OCI-LY7 (cell line): ENCODE measurements around the gene CEACAM18. TPM values are rescaled to one million over a fixed set of nuclear protein-coding genes. Genes with fewer than 3 reads are reported as not detected.

Source experiments
- BruUV-seq: library from RNA; stranded (reverse); fragments of 400-500 nt; replicated peaks from 2 replicates; lab custom pipeline; 2021; lab: Mats Ljungman, UMichigan
- CTCF ChIA-PET: fragments of 300-600 bp; sonication (Branson Sonifier 250); formaldehyde crosslinking; loops from one replicate; lab custom pipeline; 2022; ENCODE audit warnings: antibody characterized with exemption; ENCODE audit not compliant: unreplicated experiment; lab: Charles Lee
- POLR2A ChIA-PET: fragments of 300-600 bp; sonication (Branson Sonifier 250); formaldehyde crosslinking; loops from one replicate; lab custom pipeline; 2022; ENCODE audit warnings: antibody characterized with exemption; lab: Charles Lee
- DNase-seq: peaks from one replicate; pipeline ENCODE4 v3.0.0-alpha.2; 2015; ENCODE audit warnings: low spot score
- H2AFZ ChIP-seq: fragments of 200-600 bp; sonication (generic), shearing (Covaris generic); 2 replicates; pipeline ENCODE4 v1.6.1; 2014; ENCODE audit warnings: mild to moderate bottlenecking, antibody characterized with exemption, low read length, moderate library complexity
- H3K27ac ChIP-seq: fragments of 200-600 bp; sonication (generic); 2 replicates; pipeline ENCODE4 v1.5.1; 2014; ENCODE audit warnings: mixed run types, low read depth, mild to moderate bottlenecking, moderate library complexity, low read length, inconsistent platforms; ENCODE audit not compliant: poor library complexity, severe bottlenecking
- H3K36me3 ChIP-seq: fragments of 200-600 bp; sonication (generic); 2 replicates; pipeline ENCODE4 v1.6.1; 2014; ENCODE audit warnings: mild to moderate bottlenecking, antibody characterized with exemption, low read length, moderate library complexity, mixed read lengths; ENCODE audit not compliant: insufficient read depth
- H3K4me1 ChIP-seq: fragments of 200-600 bp; sonication (generic); 2 replicates; pipeline ENCODE4 v1.5.1; 2014; ENCODE audit warnings: mild to moderate bottlenecking, low read length; ENCODE audit not compliant: insufficient read depth, poor library complexity, severe bottlenecking
- H3K4me2 ChIP-seq: fragments of 200-600 bp; sonication (generic); 2 replicates; pipeline ENCODE4 v1.6.1; 2014; ENCODE audit warnings: mild to moderate bottlenecking, low read length
- H3K4me3 ChIP-seq: fragments of 200-600 bp; sonication (generic); 2 replicates; pipeline ENCODE4 v1.5.1; 2014; ENCODE audit warnings: mild to moderate bottlenecking, low read depth, low read length; ENCODE audit not compliant: poor library complexity, severe bottlenecking
- H3K79me2 ChIP-seq: fragments of 200-600 bp; sonication (generic); 2 replicates; pipeline ENCODE4 v1.6.1; 2016; ENCODE audit warnings: low read depth, mild to moderate bottlenecking, low read length, moderate library complexity, mixed read lengths; ENCODE audit not compliant: insufficient read depth
- H3K9me2 ChIP-seq: fragments of 200-600 bp; sonication (generic); 2 replicates; pipeline ENCODE4 v1.6.1; 2016; ENCODE audit warnings: mild to moderate bottlenecking, low read length, mixed read lengths; ENCODE audit not compliant: insufficient read depth
- H3K9me3 ChIP-seq: fragments of 200-600 bp; sonication (generic); 2 replicates; pipeline ENCODE4 v1.6.1; 2014; ENCODE audit warnings: mild to moderate bottlenecking, mixed run types, low read length, mixed read lengths
- H4K20me1 ChIP-seq: fragments of 200-600 bp; sonication (generic); 2 replicates; pipeline ENCODE4 v1.6.1; 2014; ENCODE audit warnings: mild to moderate bottlenecking, antibody characterized with exemption, low read length, moderate library complexity, mixed read lengths; ENCODE audit not compliant: insufficient read depth
- CTCF ChIP-seq: fragments of 200-600 bp; sonication (generic); conservative IDR thresholded peaks from 2 replicates; pipeline ENCODE4 v1.5.1; 2014; ENCODE audit warnings: mild to moderate bottlenecking, antibody characterized with exemption, low read length, moderate library complexity, mixed read lengths
- EZH2phosphoT487 ChIP-seq: fragments of 200-600 bp; sonication (generic); IDR thresholded peaks from 2 replicates; pipeline ENCODE4 v1.6.1; 2018; ENCODE audit warnings: low read depth, borderline replicate concordance, mild to moderate bottlenecking, mixed run types, antibody characterized with exemption, low read length, moderate library complexity, mixed read lengths
- intact Hi-C: fragments of 100-400 bp; cut with micrococcal nuclease; formaldehyde crosslinking; loops from one replicate; pipeline ENCODE4 v1.10.0; 2022; ENCODE audit not compliant: unreplicated experiment
- total RNA-seq, 2 experiments: library from RNA; depleted of rRNA in 1 of 2; stranded (reverse); fragments of >200 nt in 1 of 2; shearing (Covaris generic) in 1 of 2; gene quantifications; 2 replicates each; pipeline ENCODE4 v1.2.3, GENCODE V29; 2014 to 2022

The CEACAM18 gene
- total RNA-seq, 2 experiments from 2014 or later: not detected

- Histone ChIP-seq H3K27ac (no peak overlapping the region), H2AFZ (no peak overlapping the region), H3K36me3 (no peaks in the 10 kb centered on the region), H3K4me1 (no peaks in the 10 kb centered on the region), H3K79me2 (no peaks in the 10 kb centered on the region), H3K4me3 (no peak overlapping the region), H3K4me2 (no peak overlapping the region), H4K20me1 (no peaks in the 10 kb centered on the region), H3K9me2 (no peaks in the 10 kb centered on the region), H3K9me3 (no peaks in the 10 kb centered on the region)
- no TSS peak for BruUV-seq
- TF ChIP-seq EZH2phosphoT487 (no peak), CTCF (no peak)
- intact Hi-C loops: no loop called here
- DNase-seq: no peak
- POLR2A ChIA-PET: no interaction called here
- CTCF ChIA-PET: no interaction called here
Observed at GRCh38 chr19:51521357-51521756, 43.0 kb downstream of the CEACAM18 start.

- no peak overlapping the region for H3K27ac ChIP-seq
- no peak for DNase-seq
- TF ChIP-seq EZH2phosphoT487 (no peak), CTCF (no peak)
- POLR2A ChIA-PET: no interaction called here
- no peak overlapping the region for H3K4me2 ChIP-seq
- no peaks in the 10 kb centered on the region for H3K9me3 ChIP-seq
- CTCF ChIA-PET: no interaction called here
- H3K79me2 ChIP-seq: no peaks in the 10 kb centered on the region
- no peaks in the 10 kb centered on the region for H3K9me2 ChIP-seq
- BruUV-seq: no TSS peak
- H3K4me3 ChIP-seq: no peak overlapping the region
- no peak overlapping the region for H2AFZ ChIP-seq
- intact Hi-C loops: no loop called here
- H4K20me1 ChIP-seq: no peaks in the 10 kb centered on the region
- no peaks in the 10 kb centered on the region for H3K36me3 ChIP-seq
- no peaks in the 10 kb centered on the region for H3K4me1 ChIP-seq
Observed at GRCh38 chr19:51521781-51522180, 43.4 kb downstream of the CEACAM18 start.

- TF ChIP-seq CTCF: no peak
- TF ChIP-seq EZH2phosphoT487: no peak
- H4K20me1 ChIP-seq: no peaks in the 10 kb centered on the region
- intact Hi-C loops: no loop called here
- H3K4me2 ChIP-seq: no peak overlapping the region
- no peaks in the 10 kb centered on the region for H3K4me1 ChIP-seq
- no peaks in the 10 kb centered on the region for H3K9me2 ChIP-seq
- no peaks in the 10 kb centered on the region for H3K9me3 ChIP-seq
- ChIA-PET CTCF (no interaction called here), POLR2A (no interaction called here)
- H3K36me3 ChIP-seq: no peaks in the 10 kb centered on the region
- no peaks in the 10 kb centered on the region for H3K79me2 ChIP-seq
- H2AFZ ChIP-seq: no peak overlapping the region
- BruUV-seq: no TSS peak
- no peak overlapping the region for H3K4me3 ChIP-seq
- no peak for DNase-seq
- no peak overlapping the region for H3K27ac ChIP-seq
Observed at GRCh38 chr19:51524666-51525264, 46.4 kb downstream of the CEACAM18 start.
